ENCODE results near the gene TEK. TPM values are rescaled to one million over a fixed set of nuclear protein-coding genes. Genes with fewer than 3 reads are reported as not detected.
A peak's percentile ranks its signal among the peaks of the same experiment; 100 is the strongest.

The TEK gene
- total RNA-seq, 1 donor from 2014 or later = 0.26 TPM

DNA sequence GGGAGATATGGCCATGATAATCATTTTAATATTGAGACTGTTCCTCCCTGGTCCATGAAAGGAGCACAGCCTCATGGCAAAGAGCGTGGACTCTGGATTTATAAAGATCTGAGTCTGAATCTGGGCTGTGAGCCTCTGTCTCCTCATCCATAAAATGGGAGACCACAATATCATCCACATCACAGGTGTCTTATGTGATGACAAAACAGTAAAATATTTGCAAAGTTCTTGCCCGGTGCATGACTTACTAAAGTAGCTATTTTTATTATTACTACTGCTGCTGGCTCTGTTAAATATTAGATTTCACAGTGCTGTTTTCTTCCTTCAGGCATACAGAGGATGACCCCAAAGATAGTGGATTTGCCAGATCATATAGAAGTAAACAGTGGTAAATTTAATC lies 74.1 kb downstream of the TEK start:
- no peak for TF ChIP-seq CTCF (IDR thresholded peaks at IDR 0.05; ENCODE audit: insufficient read depth, low read length, severe bottlenecking)
- Histone ChIP-seq H3K4me3 (ENCODE audit: low read depth, low read length) (no peak overlapping the region), H3K27me3 (ENCODE audit: control insufficient read depth, insufficient read depth, low read length) (no peaks in the 10 kb centered on the region), H3K36me3 (ENCODE audit: control insufficient read depth, insufficient read depth, low read length) (no peaks in the 10 kb centered on the region)
- no peak for FAIRE-seq
- no peak for DNase-seq (ENCODE audit: low read depth)

DNA sequence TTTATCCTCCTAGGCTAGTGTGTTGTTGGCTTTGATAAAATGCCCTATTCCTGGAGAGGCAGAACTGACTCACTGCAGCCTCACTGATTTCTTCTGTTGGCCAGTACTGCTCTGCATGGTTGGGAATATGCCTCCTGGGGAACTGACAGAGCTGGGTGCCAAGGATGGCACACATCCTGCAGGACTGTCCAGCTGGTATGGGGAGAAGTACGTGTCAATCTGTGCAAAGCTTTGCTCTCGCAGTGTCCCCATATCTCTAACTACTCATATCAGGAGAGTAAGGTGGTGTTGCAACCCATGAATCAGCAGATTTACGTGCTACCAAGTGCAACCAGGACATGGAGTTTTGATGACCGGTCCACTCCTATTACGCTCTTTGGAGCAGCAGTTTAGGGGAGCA lies 74.7 kb downstream of the TEK start:
- FAIRE-seq = no peak

DNA sequence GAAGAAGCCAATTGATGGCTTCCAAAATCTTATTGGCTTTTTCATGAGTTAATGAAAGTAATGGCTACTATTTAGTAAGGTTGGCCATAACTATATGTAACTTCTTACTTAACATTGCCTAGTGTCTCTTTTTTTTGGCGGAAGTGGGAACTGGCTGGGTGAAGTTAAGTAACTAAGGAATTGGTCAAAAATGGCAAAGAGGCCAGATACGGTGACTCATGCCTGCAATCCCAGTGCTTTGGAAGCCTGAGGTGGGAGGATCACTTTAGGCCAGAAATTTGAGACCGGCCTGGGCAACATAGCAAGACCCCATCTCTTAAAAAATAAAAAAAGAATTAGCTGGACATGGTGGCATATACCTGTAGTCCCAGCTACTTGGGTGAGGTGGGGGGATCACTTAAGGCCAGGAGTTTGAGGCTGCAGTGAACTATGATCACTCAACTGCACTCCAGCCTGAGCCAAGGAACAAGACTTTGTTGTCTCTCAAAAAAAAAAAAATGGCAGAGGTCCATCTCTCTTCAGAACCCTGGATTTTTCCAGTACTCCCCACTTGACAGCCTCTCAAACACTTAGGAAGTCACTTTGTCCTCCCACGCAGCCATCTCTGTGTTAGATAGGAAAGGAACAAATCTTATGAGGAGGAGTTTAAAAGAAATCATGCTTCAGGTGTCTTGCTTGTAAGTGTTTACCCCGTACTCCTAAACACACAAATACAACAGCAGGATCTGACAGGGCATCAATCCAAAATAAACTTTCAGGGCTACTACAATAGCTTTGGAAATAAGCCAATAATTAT lies 75.7 kb downstream of the TEK start:
- FAIRE-seq (peak; percentile 32), DNase-seq (ENCODE audit: low read depth) (no peak)
- TF ChIP-seq CTCF (IDR thresholded peaks at IDR 0.05; ENCODE audit: insufficient read depth, low read length, severe bottlenecking) = no peak
- Histone ChIP-seq H3K36me3 (ENCODE audit: control insufficient read depth, insufficient read depth, low read length) (no peaks in the 10 kb centered on the region), H3K4me3 (ENCODE audit: low read depth, low read length) (no peak overlapping the region), H3K27me3 (ENCODE audit: control insufficient read depth, insufficient read depth, low read length) (no peaks in the 10 kb centered on the region)

More for the DNA sequence above, 74.7 kb downstream of the TEK start:
- H3K27me3 ChIP-seq (ENCODE audit: control insufficient read depth, insufficient read depth, low read length) = no peaks in the 10 kb centered on the region
- DNase-seq (ENCODE audit: low read depth) = peak; percentile 71
- H3K36me3 ChIP-seq (ENCODE audit: control insufficient read depth, insufficient read depth, low read length) = no peaks in the 10 kb centered on the region
- TF ChIP-seq CTCF (IDR thresholded peaks at IDR 0.05; ENCODE audit: insufficient read depth, low read length, severe bottlenecking) = no peak
- H3K4me3 ChIP-seq (ENCODE audit: low read depth, low read length) = no peak overlapping the region

GRCh38 chr9:27188426-27188825 lies 79.4 kb downstream of the TEK start:
- Histone ChIP-seq H3K4me3 (ENCODE audit: low read depth, low read length) (no peak overlapping the region), H3K27me3 (ENCODE audit: control insufficient read depth, insufficient read depth, low read length) (no peaks in the 10 kb centered on the region), H3K36me3 (ENCODE audit: control insufficient read depth, insufficient read depth, low read length) (no peaks in the 10 kb centered on the region)
- DNase-seq (ENCODE audit: low read depth) = no peak
- FAIRE-seq = no peak
- TF ChIP-seq CTCF (IDR thresholded peaks at IDR 0.05; ENCODE audit: insufficient read depth, low read length, severe bottlenecking) = no peak

- Histone ChIP-seq H3K36me3 (ENCODE audit: control insufficient read depth, insufficient read depth, low read length) (no peaks in the 10 kb centered on the region), H3K27me3 (ENCODE audit: control insufficient read depth, insufficient read depth, low read length) (no peaks in the 10 kb centered on the region), H3K4me3 (ENCODE audit: low read depth, low read length) (no peak overlapping the region)
- TF ChIP-seq CTCF (IDR thresholded peaks at IDR 0.05; ENCODE audit: insufficient read depth, low read length, severe bottlenecking) = no peak
- DNase-seq (ENCODE audit: low read depth) = no peak
- FAIRE-seq = no peak
These were observed 80.4 kb downstream of the TEK start for GRCh38 chr9:27189426-27189825.

All from bronchial epithelial cell (primary cell).